Ishikawa (cell line): ENCODE measurements around the gene SWT1.

Source experiments
- CEBPB ChIP-seq: IDR thresholded peaks from 2 replicates; pipeline ENCODE4 v1.6.1; 2012
- CREB1 ChIP-seq: IDR thresholded peaks from 2 replicates; pipeline ENCODE4 v1.6.1; 2012; ENCODE audit warnings: low read depth
- EGR1 ChIP-seq: IDR thresholded peaks from 2 replicates; pipeline ENCODE4 v1.6.1; 2012
- EP300 ChIP-seq: IDR thresholded peaks from 2 replicates; pipeline ENCODE4 v1.6.1; 2012; ENCODE audit warnings: borderline replicate concordance
- FOXM1 ChIP-seq: IDR thresholded peaks from 2 replicates; pipeline ENCODE4 v1.6.1; 2012; ENCODE audit warnings: low read depth, borderline replicate concordance
- NFIC ChIP-seq: IDR thresholded peaks from 2 replicates; pipeline ENCODE4 v1.6.1; 2012
- RAD21 ChIP-seq: IDR thresholded peaks from 2 replicates; pipeline ENCODE4 v1.6.1; 2012; ENCODE audit warnings: low read depth
- TAF1 ChIP-seq: IDR thresholded peaks from 2 replicates; pipeline ENCODE4 v1.6.1; 2012; ENCODE audit warnings: low read depth, mild to moderate bottlenecking
- TCF12 ChIP-seq: IDR thresholded peaks from 2 replicates; pipeline ENCODE4 v1.6.1; 2012; ENCODE audit warnings: low read depth
- TEAD4 ChIP-seq: IDR thresholded peaks from 2 replicates; pipeline ENCODE4 v1.6.1; 2012
- YY1 ChIP-seq: IDR thresholded peaks from 2 replicates; pipeline ENCODE4 v1.6.1; 2012; ENCODE audit warnings: low read depth
- ZBTB7A ChIP-seq: IDR thresholded peaks from 2 replicates; pipeline ENCODE4 v1.6.1; 2012; ENCODE audit warnings: low read depth
- TF ChIP-seq, protein P1 (sequence below): IDR thresholded peaks from 2 replicates; pipeline ENCODE4 v1.6.1; 2012
- TF ChIP-seq, protein P2 (sequence below): IDR thresholded peaks from 2 replicates; pipeline ENCODE4 v1.6.1; 2012
- TF ChIP-seq, protein P3 (sequence below): IDR thresholded peaks from 2 replicates; pipeline ENCODE4 v1.6.1; 2012; ENCODE audit warnings: low read depth, mild to moderate bottlenecking

The SWT1 gene

DNA sequence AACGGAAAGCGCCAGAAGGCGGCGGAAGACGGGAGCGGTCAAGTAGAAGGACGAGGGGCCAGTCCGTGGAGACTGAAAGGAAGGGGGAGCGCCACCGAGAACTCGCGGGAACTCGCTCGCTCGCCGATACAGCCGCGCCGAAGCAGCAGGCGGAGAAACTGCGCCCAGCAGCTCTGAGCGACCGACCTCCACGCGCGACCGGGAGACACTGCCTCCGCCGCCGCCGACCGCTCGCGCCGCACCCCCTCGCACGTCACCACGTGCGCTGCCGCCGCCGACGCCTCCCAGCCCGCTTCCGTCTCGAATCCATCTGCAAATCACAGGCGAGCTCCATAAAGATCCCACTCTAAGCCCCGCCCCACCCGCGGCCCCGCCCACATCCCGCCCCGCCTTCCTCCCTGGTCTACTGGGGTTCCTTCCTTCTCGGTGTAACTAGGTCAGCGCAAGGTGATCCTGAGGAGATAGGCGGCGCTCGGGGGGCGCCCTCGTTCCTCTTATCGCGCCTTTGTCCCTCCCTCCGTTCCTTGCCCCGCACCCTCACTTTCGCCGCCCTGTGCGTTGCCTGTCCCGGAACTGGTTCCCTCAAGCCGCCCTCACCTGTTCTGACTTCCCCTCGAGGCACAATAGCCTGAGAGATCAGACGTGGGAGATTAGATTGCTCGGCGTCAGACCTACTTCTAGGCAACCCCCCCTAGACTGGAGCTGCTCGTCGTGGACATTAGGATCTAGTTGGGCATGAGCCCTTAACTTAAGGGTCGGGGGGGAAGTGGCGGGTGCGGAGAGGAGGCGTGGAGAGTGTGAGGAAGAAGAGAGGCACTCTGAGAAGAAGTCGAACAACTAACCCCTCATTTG lies 160.3 kb downstream of the SWT1 start, which contains the start of gene IVNS1ABP:
Gene IVNS1ABP (minus strand): TSS at position 210 of the 852 bp plus-strand sequence. CDS start 7,750 bp downstream, outside the sequence.
- TF ChIP-seq CREB1 (peak; percentile 52; the same call in 1 of the 2 replicates), RAD21 (peak; percentile 62), FOXM1 (no peak), TCF12 (peak; percentile 44; the same call in 1 of the 2 replicates), EP300 (peak; percentile 8), EGR1 (no peak), TAF1 (peak; percentile 93)
- TF ChIP-seq, protein P1, sequence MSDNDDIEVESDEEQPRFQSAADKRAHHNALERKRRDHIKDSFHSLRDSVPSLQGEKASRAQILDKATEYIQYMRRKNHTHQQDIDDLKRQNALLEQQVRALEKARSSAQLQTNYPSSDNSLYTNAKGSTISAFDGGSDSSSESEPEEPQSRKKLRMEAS, result peak; percentile 96
- TF ChIP-seq, protein P2, sequence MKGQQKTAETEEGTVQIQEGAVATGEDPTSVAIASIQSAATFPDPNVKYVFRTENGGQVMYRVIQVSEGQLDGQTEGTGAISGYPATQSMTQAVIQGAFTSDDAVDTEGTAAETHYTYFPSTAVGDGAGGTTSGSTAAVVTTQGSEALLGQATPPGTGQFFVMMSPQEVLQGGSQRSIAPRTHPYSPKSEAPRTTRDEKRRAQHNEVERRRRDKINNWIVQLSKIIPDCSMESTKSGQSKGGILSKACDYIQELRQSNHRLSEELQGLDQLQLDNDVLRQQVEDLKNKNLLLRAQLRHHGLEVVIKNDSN, result peak; percentile 77
- TF ChIP-seq, protein P3, sequence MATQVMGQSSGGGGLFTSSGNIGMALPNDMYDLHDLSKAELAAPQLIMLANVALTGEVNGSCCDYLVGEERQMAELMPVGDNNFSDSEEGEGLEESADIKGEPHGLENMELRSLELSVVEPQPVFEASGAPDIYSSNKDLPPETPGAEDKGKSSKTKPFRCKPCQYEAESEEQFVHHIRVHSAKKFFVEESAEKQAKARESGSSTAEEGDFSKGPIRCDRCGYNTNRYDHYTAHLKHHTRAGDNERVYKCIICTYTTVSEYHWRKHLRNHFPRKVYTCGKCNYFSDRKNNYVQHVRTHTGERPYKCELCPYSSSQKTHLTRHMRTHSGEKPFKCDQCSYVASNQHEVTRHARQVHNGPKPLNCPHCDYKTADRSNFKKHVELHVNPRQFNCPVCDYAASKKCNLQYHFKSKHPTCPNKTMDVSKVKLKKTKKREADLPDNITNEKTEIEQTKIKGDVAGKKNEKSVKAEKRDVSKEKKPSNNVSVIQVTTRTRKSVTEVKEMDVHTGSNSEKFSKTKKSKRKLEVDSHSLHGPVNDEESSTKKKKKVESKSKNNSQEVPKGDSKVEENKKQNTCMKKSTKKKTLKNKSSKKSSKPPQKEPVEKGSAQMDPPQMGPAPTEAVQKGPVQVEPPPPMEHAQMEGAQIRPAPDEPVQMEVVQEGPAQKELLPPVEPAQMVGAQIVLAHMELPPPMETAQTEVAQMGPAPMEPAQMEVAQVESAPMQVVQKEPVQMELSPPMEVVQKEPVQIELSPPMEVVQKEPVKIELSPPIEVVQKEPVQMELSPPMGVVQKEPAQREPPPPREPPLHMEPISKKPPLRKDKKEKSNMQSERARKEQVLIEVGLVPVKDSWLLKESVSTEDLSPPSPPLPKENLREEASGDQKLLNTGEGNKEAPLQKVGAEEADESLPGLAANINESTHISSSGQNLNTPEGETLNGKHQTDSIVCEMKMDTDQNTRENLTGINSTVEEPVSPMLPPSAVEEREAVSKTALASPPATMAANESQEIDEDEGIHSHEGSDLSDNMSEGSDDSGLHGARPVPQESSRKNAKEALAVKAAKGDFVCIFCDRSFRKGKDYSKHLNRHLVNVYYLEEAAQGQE, result 0 out of 2 replicates have a peak, but pooled peaks have one; percentile 7

DNA sequence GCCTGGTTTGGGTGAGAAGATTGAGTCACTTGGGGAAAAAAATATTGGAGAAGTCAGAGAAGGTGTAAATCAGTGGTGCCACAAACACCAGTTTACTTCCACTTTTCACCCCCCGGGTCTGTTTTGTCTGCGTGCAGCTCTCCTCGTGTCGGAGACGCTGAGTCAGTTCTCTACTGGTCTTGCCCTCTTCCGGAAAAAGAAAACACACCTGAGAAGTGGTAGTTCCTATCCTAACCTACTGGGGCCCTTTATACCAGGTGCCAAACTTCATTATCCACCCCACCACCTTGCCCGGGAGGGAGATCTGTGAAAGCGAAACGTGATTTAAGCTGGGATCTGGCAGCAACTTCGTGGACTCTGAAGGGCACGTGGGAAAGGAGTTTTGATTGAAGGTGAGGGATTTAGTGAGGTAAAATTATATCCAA lies 160.9 kb downstream of the SWT1 start:
- no peak for TF ChIP-seq RAD21
- TF ChIP-seq CEBPB, result no peak
- no peak for TF ChIP-seq NFIC
- TF ChIP-seq TAF1, result no peak
- TF ChIP-seq TCF12, result no peak
- no peak for TF ChIP-seq CREB1

DNA sequence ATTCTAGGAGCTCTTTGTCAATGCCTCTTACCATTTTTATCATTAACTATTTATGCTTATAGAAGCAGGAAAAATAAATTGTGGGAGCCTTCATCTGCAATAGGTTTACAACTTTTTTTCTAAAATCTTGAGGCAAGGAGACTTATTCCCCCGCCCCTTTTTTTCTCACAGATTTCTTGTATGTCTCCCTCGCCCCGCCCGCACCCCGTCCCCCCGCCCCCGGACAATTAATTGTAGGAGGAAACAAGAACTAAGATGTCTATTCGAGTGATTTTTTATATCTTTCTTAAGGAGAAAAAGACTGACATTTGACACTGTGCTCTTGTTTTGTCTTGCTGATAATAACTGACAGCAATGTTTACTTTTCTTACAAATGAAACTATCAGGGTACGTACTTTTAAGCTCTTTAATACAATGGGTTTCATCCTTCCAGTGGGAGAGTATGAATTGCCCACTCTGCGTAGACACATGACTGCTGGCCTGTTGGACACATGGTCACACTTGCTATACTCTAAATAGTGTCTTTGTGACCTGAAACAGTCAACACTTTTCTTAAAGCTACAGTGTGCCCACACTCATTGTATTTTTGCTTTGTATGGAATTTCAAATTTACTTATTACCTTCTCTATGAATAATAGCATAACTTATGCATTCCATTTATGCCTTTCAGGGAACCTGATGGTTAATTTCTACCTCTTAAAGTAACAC lies 161.6 kb downstream of the SWT1 start:
- TF ChIP-seq YY1, result no peak
- TF ChIP-seq, protein P3, result no peak
- no peak for TF ChIP-seq EGR1
- no peak for TF ChIP-seq EP300
- TF ChIP-seq, protein P1, result no peak
- no peak for TF ChIP-seq CEBPB

DNA sequence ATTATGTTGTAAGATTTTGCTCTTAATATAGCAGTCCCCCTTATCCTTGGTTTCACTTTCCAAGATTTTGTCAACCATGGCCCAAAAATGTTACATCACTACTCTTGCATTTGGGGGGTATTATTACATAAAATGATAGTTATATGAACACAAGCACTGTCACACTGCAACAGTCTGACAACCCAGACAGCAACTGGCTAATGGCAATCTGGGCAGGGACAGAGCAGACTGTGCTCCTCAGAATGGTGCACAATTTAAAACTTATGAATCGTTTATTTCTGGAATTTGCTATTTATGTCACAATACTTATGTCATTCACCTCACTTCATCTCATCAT lies 162.1 kb downstream of the SWT1 start:
- TF ChIP-seq NFIC, result no peak
- TF ChIP-seq, protein P1, result no peak

DNA sequence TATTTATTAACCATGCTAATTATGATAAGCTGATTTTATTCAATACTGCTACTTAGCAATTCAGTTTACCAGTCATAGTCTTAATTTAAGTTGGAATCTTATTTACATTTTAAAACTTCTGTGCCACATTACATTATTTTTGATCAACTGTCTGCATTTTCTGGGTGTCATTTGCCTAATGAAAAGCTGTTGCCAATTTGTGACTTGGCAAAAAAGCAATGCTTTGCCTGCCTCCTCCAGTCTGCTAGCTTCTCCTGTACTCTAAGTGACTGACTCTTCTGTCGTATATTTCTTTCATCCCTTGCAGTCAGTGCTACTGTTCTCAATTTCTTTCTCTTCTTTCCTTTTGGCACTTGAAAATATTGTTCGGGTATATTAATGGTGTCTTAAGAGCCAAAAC lies 165.7 kb downstream of the SWT1 start:
- TF ChIP-seq, protein P2, result no peak
- TF ChIP-seq EP300 (no peak), CREB1 (no peak)

DNA sequence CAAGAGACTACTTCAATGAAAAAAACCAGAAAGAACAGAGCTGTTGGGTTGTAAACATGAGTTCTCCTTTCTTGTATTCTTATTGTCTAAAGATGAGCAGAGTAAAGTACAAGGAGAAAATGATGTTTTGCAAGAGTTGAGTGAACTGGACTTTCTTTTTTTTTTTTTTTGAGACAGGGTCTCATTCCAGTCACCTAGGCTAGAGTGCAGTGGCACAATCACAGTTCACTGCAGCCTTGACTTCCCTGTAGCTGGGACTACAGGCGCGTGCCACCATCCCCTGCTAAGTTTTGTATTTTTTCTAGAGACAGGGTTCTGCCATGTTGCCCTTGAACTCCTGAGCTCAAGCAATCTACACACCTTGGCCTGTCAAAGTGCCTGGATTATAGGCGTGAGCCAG lies 167.2 kb downstream of the SWT1 start:
- TF ChIP-seq, protein P1, result no peak
- TF ChIP-seq EP300, result no peak
- no peak for TF ChIP-seq NFIC
- TF ChIP-seq, protein P3, result no peak
- TF ChIP-seq ZBTB7A, result no peak
- TF ChIP-seq TCF12, result no peak
- no peak for TF ChIP-seq TAF1
- no peak for TF ChIP-seq CEBPB
- TF ChIP-seq YY1, result no peak
- no peak for TF ChIP-seq EGR1
- TF ChIP-seq RAD21, result no peak
- TF ChIP-seq CREB1, result no peak
- TF ChIP-seq TEAD4, result no peak
